Measurements from ENCODE around the gene UBASH3B.

Gene UBASH3B

GRCh38 chr11:122785031-122785541, 129.6 kb downstream of the UBASH3B start:
- TF ChIP-seq, protein P1, sequence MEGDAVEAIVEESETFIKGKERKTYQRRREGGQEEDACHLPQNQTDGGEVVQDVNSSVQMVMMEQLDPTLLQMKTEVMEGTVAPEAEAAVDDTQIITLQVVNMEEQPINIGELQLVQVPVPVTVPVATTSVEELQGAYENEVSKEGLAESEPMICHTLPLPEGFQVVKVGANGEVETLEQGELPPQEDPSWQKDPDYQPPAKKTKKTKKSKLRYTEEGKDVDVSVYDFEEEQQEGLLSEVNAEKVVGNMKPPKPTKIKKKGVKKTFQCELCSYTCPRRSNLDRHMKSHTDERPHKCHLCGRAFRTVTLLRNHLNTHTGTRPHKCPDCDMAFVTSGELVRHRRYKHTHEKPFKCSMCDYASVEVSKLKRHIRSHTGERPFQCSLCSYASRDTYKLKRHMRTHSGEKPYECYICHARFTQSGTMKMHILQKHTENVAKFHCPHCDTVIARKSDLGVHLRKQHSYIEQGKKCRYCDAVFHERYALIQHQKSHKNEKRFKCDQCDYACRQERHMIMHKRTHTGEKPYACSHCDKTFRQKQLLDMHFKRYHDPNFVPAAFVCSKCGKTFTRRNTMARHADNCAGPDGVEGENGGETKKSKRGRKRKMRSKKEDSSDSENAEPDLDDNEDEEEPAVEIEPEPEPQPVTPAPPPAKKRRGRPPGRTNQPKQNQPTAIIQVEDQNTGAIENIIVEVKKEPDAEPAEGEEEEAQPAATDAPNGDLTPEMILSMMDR (IDR thresholded peaks at IDR 0.05; ENCODE audit: low read depth, low read length): no peak
- no peak overlapping the region for H3K4me3 ChIP-seq (ENCODE audit: low read depth, low read length)

DNA sequence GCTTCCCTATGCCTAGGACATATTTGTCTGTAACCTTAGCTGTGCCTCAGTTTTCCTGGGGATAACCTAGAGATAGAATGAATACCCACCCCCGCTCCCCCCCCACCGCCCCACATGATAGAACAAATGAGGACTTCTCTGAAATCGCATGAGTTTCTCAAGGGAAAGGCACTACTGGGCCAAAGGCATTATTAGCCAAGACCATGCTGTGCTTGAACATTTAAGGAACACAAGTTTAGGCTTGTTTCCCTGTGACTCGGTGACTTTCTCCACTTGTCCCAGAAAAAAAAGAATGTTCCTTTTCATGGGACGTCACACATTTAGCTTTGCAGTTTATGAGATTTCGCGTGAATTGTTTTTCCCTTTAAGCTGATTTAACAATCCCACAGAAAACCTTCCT, 131.4 kb downstream of the UBASH3B start:
- H3K4me3 ChIP-seq (ENCODE audit: low read depth, low read length): no peak overlapping the region
- TF ChIP-seq, protein P1 (IDR thresholded peaks at IDR 0.05; ENCODE audit: low read depth, low read length): no peak

- H3K4me3 ChIP-seq (ENCODE audit: low read depth, low read length): no peak overlapping the region
- TF ChIP-seq, protein P1 (IDR thresholded peaks at IDR 0.05; ENCODE audit: low read depth, low read length): no peak
Observed at GRCh38 chr11:122788781-122789535, 133.4 kb downstream of the UBASH3B start.

- TF ChIP-seq, protein P1 (IDR thresholded peaks at IDR 0.05; ENCODE audit: low read depth, low read length): no peak
- no peak overlapping the region for H3K4me3 ChIP-seq (ENCODE audit: low read depth, low read length)
Observed at GRCh38 chr11:122789907-122790306, 134.4 kb downstream of the UBASH3B start.

GRCh38 chr11:122791411-122791810, 135.9 kb downstream of the UBASH3B start:
- TF ChIP-seq, protein P1 (IDR thresholded peaks at IDR 0.05; ENCODE audit: low read depth, low read length): no peak
- H3K4me3 ChIP-seq (ENCODE audit: low read depth, low read length): no peak overlapping the region

DNA sequence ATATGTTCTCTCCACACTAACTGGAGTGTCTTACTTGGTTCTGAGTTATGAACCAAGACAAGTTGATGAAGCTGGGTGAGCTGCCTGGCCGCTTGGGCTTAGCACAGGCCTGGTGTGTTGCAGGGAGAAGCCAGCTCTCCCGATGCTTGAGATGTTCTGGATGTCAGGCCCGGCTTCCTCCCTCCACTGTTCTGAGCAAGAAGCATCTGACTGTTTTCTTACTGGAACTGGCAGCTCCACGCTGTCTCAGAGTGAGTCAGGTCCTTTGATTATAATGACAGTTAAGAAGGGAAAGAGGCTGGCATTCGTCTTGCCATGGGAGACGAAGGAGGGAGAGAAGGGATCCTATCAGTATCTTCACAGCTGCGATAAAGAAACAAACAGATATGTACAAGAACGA, 136.3 kb downstream of the UBASH3B start:
- H3K4me3 ChIP-seq (ENCODE audit: low read depth, low read length): no peak overlapping the region
- TF ChIP-seq, protein P1 (IDR thresholded peaks at IDR 0.05; ENCODE audit: low read depth, low read length): no peak

DNA sequence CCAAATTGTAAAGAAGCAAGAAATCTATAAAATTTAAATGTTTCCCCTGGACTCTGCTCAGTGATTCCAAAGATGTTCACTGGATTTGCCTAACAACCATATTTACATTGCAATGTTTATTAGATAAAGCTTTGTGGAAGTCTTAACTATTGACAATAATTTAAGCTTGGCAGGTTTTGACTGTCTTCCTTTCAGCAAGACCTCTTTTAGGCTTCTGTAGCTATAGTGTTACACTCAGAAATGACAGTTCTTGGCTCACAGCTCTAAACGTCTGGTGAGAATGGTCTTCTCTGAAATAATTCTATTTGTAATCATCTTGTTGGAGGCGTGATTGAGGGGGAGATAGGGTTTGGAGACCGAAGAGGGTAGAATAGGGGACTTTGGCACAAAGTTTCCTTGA, 138.0 kb downstream of the UBASH3B start:
- TF ChIP-seq, protein P1 (IDR thresholded peaks at IDR 0.05; ENCODE audit: low read depth, low read length): no peak
- H3K4me3 ChIP-seq (ENCODE audit: low read depth, low read length): no peak overlapping the region

Measured in WI38 (cell line).